Raji (cell line): ENCODE results near the gene OTOP2.

Source experiments
- POLR2A ChIP-seq: IDR thresholded peaks from 2 replicates; pipeline ENCODE4 v1.6.1; 2011; ENCODE audit warnings: low read depth, low read length, control low read depth; ENCODE audit not compliant: insufficient read depth

The OTOP2 gene, protein sequence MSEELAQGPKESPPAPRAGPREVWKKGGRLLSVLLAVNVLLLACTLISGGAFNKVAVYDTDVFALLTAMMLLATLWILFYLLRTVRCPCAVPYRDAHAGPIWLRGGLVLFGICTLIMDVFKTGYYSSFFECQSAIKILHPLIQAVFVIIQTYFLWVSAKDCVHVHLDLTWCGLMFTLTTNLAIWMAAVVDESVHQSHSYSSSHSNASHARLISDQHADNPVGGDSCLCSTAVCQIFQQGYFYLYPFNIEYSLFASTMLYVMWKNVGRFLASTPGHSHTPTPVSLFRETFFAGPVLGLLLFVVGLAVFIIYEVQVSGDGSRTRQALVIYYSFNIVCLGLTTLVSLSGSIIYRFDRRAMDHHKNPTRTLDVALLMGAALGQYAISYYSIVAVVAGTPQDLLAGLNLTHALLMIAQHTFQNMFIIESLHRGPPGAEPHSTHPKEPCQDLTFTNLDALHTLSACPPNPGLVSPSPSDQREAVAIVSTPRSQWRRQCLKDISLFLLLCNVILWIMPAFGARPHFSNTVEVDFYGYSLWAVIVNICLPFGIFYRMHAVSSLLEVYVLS

DNA sequence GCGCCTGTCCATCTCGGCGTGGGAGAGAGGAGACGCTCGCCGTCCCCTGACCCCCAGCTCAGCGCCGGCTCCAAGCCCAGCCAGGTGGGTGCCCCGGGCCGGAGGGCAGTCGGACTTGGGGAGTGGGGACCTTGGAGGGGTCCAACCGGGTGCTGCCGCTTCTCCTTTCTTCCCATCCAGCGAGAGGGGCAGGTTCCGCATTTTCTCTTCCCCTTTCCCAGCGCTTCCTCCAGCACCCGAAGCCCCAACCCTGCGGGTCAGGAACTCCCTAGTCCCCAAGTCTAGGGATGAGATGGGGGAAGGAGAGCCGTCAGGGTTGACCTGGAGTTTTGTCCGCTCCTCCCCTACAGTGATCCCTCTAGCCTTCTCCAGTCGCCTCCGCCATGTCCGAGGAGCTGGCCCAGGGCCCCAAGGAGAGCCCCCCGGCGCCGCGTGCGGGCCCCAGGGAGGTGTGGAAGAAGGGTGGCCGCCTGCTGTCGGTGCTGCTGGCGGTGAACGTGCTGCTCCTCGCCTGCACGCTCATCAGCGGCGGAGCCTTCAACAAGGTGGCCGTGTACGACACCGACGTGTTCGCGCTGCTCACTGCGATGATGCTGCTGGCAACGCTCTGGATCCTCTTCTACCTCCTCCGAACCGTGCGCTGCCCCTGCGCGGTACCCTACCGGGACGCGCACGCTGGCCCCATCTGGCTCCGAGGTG is at the start of gene OTOP2:
TSS of gene OTOP2 (plus strand) at position 24 of the 699 bp plus-strand sequence. CDS start at position 384, 360 bp downstream.
- no peak for TF ChIP-seq POLR2A

DNA sequence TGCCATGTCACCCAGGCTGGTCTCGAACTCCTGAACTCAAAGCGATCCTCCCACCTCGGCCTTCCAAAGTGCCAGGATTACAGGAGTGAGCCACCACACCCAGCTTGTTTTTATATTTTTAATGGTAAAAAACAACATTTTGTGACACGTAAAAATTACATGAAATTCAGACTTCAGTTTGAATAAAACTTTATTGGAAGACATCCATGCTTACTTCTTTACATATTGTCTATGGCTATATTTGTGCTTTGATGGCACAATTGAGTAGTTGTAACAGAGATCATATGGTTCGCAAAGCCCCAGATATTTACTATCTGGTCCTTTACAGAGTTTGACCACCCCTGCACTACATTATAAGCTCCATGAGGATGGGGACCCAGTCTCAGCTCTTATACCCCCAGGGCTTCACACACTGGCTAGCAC is 49.4 kb upstream of the OTOP2 start:
- TF ChIP-seq POLR2A: no peak

DNA sequence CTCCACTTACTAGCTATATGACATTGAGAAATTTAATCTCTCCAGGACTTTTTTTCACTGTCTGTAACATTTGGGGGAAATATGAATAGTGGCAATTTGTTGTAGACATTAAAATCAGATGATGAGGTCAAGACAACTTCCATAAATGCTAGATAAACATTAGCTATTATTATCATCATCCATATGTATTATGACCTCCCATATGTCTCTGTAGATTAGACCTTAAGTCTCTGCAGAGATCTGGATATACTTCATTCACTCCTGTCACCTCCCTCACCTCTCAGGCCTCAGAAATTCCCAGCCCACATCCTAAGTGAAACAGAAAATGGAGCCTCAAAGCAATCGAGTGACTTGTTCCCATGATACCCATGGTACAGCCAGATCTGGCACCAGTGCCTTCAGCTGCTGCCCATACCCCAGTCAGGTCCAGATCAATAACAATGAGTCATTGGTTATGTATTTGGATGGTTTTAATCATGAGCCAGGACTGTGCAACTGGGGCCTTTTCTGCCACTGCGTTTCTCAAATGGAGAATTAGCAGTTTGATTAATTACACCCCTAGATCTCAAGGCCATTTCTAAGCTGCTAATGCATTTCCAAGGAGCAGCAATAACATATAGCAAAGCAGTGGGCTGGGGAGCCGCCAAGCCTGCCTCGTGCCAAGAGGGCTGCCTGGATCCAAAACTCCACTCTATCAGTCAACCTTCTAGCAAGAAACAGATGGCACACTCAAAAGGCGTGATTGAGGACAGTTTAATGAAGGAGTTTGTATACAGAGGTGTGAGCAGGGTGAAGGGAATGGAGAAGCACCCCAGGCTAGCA is 48.7 kb upstream of the OTOP2 start:
- TF ChIP-seq POLR2A: no peak

DNA sequence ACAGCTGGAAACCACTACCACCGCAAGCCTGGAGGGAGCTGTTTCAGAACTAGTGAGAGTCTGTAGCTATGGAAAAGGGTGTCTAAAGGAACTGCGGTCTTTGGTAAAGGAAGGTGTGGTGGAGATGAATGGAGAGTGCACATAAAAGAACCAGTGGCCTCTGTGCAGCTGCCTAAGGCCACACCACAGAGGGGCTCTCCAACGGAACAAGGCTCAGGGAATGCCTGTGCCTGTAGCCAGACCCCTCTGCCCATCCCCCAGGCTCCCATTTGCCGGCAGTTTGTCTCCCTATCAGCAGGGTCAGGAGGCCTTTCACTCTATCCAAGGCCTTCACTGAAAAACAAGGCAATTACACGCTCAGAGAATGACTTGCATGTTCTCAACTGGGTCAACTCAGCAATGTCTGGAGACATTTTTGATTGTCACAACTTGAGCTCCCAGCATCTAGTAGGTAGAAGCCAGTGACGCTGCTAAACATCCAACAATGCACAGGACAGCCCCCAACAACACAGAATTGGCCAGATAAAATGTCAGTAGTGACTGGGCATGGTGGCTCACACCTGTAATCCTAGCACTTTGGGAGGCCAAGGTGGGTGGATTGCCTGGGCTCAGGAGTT is 48.0 kb upstream of the OTOP2 start:
- no peak for TF ChIP-seq POLR2A

DNA sequence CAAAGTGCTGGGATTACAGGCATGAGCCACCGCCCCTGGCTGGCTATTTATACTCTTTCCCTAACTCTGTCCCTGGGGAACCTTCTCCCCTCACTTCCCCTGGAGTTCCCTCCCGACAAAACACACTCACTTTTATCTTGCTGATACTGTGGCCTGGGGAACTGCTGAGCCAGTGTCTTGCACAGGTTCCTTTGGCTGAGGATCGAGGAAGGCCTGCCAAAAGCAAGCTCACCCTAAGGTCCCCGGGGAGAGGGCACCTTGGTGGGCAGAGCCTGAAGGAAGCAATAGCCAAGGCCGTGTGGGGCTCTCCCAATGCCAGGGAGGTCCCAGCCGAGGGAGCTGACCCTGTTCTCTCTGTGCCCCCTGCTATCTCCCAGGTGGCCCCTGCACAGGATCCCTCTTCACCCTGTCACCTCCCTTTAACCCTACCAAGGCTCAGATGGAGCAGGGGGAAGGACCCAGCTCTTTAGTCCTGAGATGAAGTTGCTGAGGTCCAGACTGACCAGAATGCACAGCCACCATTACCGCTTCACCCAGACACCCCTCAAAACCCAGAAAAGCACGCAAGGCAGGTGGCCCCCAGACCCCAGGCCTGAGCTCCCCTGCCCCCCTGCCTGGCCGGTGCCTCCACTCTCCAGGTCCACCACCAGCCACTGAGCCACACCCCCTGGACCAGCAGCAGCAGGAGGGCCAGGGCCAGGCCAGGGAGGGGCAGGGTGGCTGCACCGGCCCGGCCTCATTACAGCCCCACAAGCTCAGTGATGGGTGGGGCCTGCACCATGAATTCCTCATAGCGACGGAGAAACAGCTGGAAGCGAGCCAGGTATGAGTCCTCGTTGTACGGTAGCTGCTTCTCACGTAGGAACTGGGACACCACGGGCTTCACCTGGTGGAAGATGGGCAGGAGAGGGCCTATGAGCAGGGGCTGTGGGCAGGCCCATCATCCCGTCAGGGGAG is 46.2 kb upstream of the OTOP2 start:
- TF ChIP-seq POLR2A: no peak

DNA sequence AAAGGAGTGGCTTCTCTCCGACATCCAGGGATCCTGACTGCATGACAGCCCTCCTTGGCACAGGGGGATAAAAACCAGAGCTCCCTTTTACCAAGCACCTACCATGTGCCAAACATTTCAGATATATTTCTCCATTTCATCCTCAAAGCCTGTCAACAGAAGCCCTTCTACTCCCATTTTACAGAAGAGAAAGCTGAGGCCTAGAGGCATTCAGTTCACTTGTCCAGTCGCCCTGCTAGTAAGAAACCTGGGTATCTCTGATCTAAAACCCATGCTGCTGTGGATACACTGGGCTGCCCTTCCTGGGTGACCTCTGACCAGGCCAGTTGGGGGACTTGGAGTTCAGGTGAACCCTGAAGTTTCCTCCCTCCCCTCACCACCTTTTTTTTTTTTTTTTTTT is 45.4 kb upstream of the OTOP2 start:
- no peak for TF ChIP-seq POLR2A

DNA sequence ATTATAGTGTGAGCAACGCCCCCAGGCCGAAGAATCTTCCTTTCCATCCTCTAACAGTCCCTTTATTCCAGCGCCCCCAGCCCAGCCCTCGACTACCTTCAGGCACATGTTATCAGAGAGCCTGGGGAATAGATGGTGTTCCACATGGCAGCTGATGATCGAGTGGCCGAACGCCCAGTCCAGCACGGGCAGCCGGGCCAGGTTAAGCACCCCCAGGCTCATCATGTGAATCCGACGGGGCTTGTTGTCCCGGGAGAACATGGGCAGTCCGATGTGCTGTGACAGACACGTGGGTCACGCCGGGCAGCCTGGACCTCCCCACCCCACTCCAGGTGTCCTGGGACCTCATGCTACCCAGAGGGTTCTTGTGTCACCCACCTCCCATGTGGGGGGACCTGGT is 44.8 kb upstream of the OTOP2 start:
- TF ChIP-seq POLR2A: no peak

DNA sequence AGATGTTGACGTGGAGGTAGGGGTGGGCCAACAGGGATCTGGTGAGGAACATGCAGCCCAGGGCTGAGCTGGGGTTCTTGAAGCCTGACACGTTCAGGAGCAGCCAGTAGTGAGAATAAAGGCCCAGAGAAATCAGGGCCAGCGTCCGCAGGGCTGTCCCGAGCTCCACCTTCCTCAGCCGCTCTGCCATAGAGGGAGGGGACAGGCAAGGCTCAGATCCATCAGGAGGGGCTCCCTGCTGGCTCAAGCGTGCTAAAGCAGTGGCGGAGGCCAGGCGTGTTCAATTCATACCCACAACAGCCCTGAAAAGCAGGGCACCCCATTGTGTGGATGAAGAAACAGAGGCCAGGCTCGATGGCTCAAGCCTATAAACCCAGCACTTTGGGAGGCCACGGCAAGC is 43.0 kb upstream of the OTOP2 start:
- TF ChIP-seq POLR2A: no peak

DNA sequence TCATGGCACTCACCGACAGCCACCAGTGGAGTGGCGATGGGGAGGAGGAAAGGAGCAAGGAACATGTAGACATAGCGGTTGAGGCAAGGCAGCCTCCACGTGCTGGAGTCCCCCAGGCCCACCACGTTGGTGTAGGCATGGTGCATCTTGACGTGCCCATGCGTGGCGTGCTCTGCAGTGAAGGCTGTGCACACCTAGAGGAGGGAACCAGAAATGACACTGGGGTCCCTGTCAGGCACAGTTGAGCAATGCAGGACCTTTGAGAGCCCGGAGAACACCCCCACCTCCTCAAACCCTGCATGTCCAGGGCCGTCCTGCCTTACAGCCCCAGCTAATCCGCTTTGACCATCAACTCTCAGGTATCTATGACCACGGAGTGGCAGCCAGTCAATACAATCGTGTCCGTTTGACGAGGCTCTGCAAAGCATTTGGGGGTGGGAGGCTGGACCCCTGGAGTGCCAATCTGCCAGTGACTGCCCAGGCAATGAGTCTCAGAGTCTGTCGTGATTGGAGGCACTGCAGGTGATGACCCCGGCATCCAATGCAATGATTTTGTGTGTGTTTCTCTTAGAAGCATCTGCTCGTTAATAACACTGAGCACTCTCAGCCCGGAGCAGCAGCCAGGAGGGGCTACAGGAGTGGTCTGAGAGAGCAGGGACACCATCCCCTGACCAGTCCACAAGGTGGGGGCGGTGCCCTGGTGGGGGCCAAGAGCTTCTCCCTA is 41.4 kb upstream of the OTOP2 start:
- no peak for TF ChIP-seq POLR2A

DNA sequence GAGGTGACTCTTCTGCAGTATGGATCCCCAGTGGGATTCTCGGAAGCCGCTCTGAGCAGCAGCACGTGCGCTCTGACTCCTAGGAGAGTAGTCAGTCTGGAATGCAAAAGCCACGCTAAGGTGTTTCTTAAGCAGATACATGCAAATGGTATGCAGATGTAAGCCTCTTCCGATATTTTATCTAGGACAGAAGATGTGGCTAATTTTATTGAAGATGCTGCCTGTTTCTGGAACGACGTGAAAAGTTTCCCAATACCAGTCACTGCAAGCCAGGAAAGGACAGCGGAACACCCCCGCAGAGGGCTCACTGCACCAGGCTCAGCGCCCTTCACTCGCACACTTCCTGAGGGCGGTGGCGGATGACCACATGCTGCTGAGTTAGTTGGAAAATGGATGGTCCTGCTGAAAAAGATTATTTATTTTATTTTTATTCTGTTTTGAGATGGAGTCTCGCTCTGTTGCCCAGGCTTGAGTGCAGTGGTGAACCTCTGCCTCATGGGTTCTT is 40.8 kb upstream of the OTOP2 start:
- no peak for TF ChIP-seq POLR2A

DNA sequence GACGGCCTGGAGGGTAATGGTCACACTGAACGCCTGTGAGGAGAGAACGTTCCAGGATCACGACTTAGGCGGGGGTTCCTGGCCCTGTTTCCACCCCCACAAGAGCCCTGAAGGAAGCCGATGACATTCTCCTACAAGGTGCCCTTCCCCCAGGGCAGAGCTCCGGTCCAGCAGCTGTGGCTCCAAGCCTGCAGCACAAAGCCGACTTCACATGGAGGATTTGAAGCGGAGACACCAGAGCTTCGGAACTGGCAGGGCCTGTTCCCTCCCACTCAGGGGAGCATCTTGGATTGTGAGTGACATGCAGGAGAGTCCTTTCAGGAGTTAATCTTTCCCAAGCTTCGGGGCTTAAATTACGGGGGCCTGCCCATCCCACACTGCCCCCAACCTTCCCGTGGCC is 35.6 kb upstream of the OTOP2 start:
- TF ChIP-seq POLR2A: no peak

DNA sequence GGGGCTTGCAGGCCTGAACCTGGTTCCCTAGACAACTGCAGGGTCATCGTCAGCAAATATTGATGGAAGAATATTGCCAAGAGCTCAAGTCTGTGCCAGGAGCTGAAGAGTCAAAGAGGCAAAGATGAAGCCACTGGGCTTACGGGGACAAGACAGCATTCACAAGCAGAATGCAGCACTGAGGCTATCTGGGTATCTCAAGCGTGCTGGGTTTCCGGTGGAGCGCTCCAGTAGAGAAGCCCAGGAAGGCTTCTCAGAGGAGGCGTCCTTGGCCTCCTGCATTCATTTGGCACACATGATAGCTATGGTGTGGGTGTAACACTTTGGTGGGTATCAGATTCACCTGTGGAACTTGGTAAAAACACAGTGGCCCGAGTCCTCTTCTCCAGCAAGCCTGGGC is 33.5 kb upstream of the OTOP2 start:
- TF ChIP-seq POLR2A: no peak
